Endothelial cell of umbilical vein (primary cell): Measurements from ENCODE around the gene GRAPL. TPM values are rescaled to one million over a fixed set of nuclear protein-coding genes. Genes with fewer than 3 reads are reported as not detected.
"Not testable (repeated sequence)": the region's sequence is repeated elsewhere in the genome, so short reads cannot be mapped to it uniquely, and the experiment has no call there.

Source experiments
- BruUV-seq: library from RNA; stranded (reverse); fragments of 400-500 nt; replicated peaks from 2 replicates; lab custom pipeline; 2021; lab: Mats Ljungman, UMichigan
- CTCF ChIA-PET: fragments of 300-600, 350-600 bp; sonication (Branson Sonifier 250); formaldehyde crosslinking; loops from one replicate; lab custom pipeline; 2021; ENCODE audit warnings: antibody characterized with exemption, inconsistent platforms; lab: Charles Lee
- POLR2A ChIA-PET: fragments of 300-600, 350-600 bp; sonication (Branson Sonifier 250); formaldehyde crosslinking; loops from one replicate; lab custom pipeline; 2021; ENCODE audit warnings: antibody characterized with exemption, inconsistent platforms; lab: Charles Lee
- DNase-seq: peaks from one replicate; pipeline ENCODE4 v3.0.0-alpha.2; 2011; ENCODE audit warnings: low read depth, low spot score
- FAIRE-seq: peaks from 2 replicates; lab custom pipeline; 2011; peaks lifted over from hg19 to GRCh38; lab: Jason Lieb, UNC
- H2AFZ ChIP-seq: 2 replicates; pipeline ENCODE4 v1.6.0; 2012; ENCODE audit warnings: low read depth, low read length, control low read depth, inconsistent platforms
- H3K27ac ChIP-seq: 2 replicates; pipeline ENCODE4 v1.5.1; 2011; ENCODE audit warnings: low read depth, mild to moderate bottlenecking, control low read depth, low read length, moderate library complexity; ENCODE audit not compliant: insufficient read depth
- H3K27me3 ChIP-seq, 2 experiments: 2 replicates each; pipeline versions ENCODE4 v1.6.0 to v1.6.1; 2011; ENCODE audit warnings: low read length in 2 of 2, mixed read lengths in 1 of 2; ENCODE audit not compliant: control insufficient read depth in 2 of 2, insufficient read depth in 2 of 2
- H3K36me3 ChIP-seq, 2 experiments: 2 replicates in 1 of 2; 3 replicates in 1 of 2; pipeline ENCODE4 v1.5.1; 2011; ENCODE audit warnings: low read length in 2 of 2, mild to moderate bottlenecking in 1 of 2, moderate library complexity in 1 of 2; ENCODE audit not compliant: control insufficient read depth in 2 of 2, insufficient read depth in 2 of 2; ENCODE audit errors: extremely low read depth in 1 of 2
- H3K4me1 ChIP-seq: 3 replicates; pipeline ENCODE4 v1.5.1; 2011; ENCODE audit warnings: mild to moderate bottlenecking, low read length; ENCODE audit not compliant: control insufficient read depth, insufficient read depth; ENCODE audit errors: extremely low read depth
- H3K4me2 ChIP-seq: 2 replicates; pipeline ENCODE4 v1.6.1; 2011; ENCODE audit warnings: low read length, control low read depth, mixed read lengths; ENCODE audit not compliant: insufficient read depth
- H3K4me3 ChIP-seq, 3 experiments: fragments of 200-600 bp in 1 of 3; sonication (generic), shearing (Covaris generic) in 1 of 3; replicated peaks in 1 of 3; 2 replicates each; pipeline ENCODE4 v1.5.1; 2011 to 2016; ENCODE audit warnings: control low read depth in 3 of 3, low read length in 3 of 3, mild to moderate bottlenecking in 2 of 3, inconsistent platforms in 1 of 3, low read depth in 1 of 3, moderate library complexity in 1 of 3; ENCODE audit not compliant: insufficient read depth in 1 of 3
- H3K79me2 ChIP-seq: 2 replicates; pipeline ENCODE4 v1.6.0; 2012; ENCODE audit warnings: low read length, inconsistent platforms; ENCODE audit not compliant: control insufficient read depth, insufficient read depth
- H3K9ac ChIP-seq: replicated peaks from 2 replicates; pipeline ENCODE3; 2011; ENCODE audit warnings: low read length, control low read depth; ENCODE audit not compliant: insufficient read depth; ENCODE audit errors: extremely low read depth
- H3K9me1 ChIP-seq: replicated peaks from 3 replicates; pipeline ENCODE4 v1.6.0; 2011; ENCODE audit warnings: mild to moderate bottlenecking, low read length; ENCODE audit not compliant: control insufficient read depth, insufficient read depth; ENCODE audit errors: extremely low read depth
- H3K9me3 ChIP-seq: replicated peaks from 2 replicates; pipeline ENCODE4 v1.5.1; 2012; ENCODE audit warnings: low read length, inconsistent platforms; ENCODE audit not compliant: control insufficient read depth, insufficient read depth
- H4K20me1 ChIP-seq: replicated peaks from 2 replicates; pipeline ENCODE3; 2011; ENCODE audit warnings: mild to moderate bottlenecking, low read length; ENCODE audit not compliant: control insufficient read depth, insufficient read depth; ENCODE audit errors: extremely low read depth
- dilution Hi-C: fragments of 300-500 bp; cut with MboI; formaldehyde crosslinking; loops from one replicate; pipeline ENCODE4 v1.15.0; 2019; ENCODE audit warnings: low sequenced_read_pairs; ENCODE audit not compliant: extremely low pct_ligation_motif_present
- intact Hi-C: fragments of 100-400 bp; cut with micrococcal nuclease; formaldehyde crosslinking; loops from one replicate; pipeline ENCODE4 v1.10.0; 2022
- polyA plus RNA-seq, 4 experiments: library from polyadenylated mRNA; depleted of rRNA in 3 of 4; stranded (reverse) in 3 of 4; unstranded in 1 of 4; fragments of >200 nt; gene quantifications; 2 replicates each; pipeline versions ENCODE4 v1.2.1 to v1.2.3, GENCODE V29; 2011 to 2012; ENCODE audit warnings: missing spikeins in 1 of 4
- total RNA-seq: library from RNA; stranded (reverse); gene quantifications from 2 replicates; pipeline ENCODE4 v1.2.3, GENCODE V29; 2021

Gene GRAPL
- total and polyA plus RNA-seq, 2 donors (not counting 3 experiments of a cell fraction or from before 2014, with no cell fraction given): 22.8 to 55.1 TPM

DNA sequence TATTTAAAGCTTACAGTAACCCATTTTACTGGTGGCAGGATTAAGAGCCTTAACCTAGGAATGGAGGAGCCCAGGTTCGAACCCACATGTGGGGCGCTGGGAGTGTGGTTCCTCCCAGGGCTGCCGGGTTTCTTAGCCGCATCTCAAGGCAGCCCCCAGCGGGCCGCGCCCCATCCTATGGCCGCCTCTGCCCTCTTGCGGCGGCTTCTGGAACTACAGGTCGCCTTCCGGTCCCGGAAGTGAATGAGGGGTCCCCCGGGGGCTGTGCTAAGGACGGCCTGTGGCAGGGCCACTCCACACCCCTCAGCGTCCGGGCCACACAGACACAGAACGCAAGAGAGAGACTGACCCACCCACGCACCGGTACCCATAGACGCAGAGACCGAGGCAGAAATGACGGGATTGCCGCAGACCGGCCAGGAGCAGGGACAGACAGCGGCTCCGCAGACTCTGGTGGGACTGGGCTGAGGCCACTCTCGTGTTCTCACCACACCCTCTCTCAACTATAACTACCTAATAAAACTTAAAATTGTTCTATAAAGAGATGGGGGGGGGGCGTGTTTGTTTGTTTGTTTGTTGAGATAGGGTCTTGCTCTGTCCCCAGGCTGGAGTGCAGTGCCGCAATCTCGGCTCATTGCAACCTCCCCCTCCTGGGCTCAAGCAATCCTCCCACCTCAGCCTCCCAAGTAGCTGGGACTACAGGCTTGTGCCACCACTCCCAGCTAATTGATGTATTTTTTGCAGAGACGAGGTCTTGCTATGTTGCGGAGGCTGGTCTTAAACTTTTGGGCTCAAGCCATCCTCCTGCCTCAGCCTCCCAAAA lies 69.2 kb downstream of the GRAPL start:
- H3K27ac ChIP-seq, DNase-seq, H3K9ac ChIP-seq, H3K9me3 ChIP-seq, H3K36me3 ChIP-seq, H3K27me3 ChIP-seq, H4K20me1 ChIP-seq, POLR2A ChIA-PET, H3K9me1 ChIP-seq, H3K79me2 ChIP-seq, CTCF ChIA-PET, H3K4me2 ChIP-seq, H3K4me1 ChIP-seq, FAIRE-seq, intact Hi-C loops, dilution Hi-C loops: not testable (repeated sequence)
- Histone ChIP-seq H3K4me3 (peak overlapping the region in 1 of 3 experiments; percentile 41), H2AFZ (peak overlapping the region; percentile 58)
- TSS peak; percentile 72 for BruUV-seq

- H3K4me3 ChIP-seq, H3K9ac ChIP-seq, DNase-seq, BruUV-seq, H3K27ac ChIP-seq, H4K20me1 ChIP-seq, CTCF ChIA-PET, intact Hi-C loops, POLR2A ChIA-PET, dilution Hi-C loops, H3K79me2 ChIP-seq, H3K4me2 ChIP-seq, FAIRE-seq, H3K4me1 ChIP-seq, H3K9me1 ChIP-seq, H3K9me3 ChIP-seq, H2AFZ ChIP-seq, H3K27me3 ChIP-seq, H3K36me3 ChIP-seq: not testable (repeated sequence)
Observed at GRCh38 chr17:19202448-19202847, 75.1 kb downstream of the GRAPL start.

GRCh38 chr17:19203429-19203828 lies 76.0 kb downstream of the GRAPL start:
- H4K20me1 ChIP-seq, POLR2A ChIA-PET, dilution Hi-C loops, H3K79me2 ChIP-seq, intact Hi-C loops, BruUV-seq, FAIRE-seq, H3K36me3 ChIP-seq, H3K4me3 ChIP-seq, H3K9me3 ChIP-seq, DNase-seq, H3K27ac ChIP-seq, H3K9me1 ChIP-seq, H3K9ac ChIP-seq, H3K4me1 ChIP-seq, CTCF ChIA-PET, H3K4me2 ChIP-seq, H3K27me3 ChIP-seq, H2AFZ ChIP-seq: not testable (repeated sequence)
